Germinal center (tissue), 1 donor: ENCODE data around the gene KRTCAP3.
"Not testable (repeated sequence)": the region's sequence is repeated elsewhere in the genome, so short reads cannot be mapped to it uniquely, and the experiment has no call there.

Experiments
- DNase-seq: peaks from one replicate; pipeline ENCODE4 v3.0.0; 2012; ENCODE audit warnings: mixed read lengths, low spot score

The KRTCAP3 gene

GRCh38 chr2:27441958-27442919, at the start of gene KRTCAP3:
TSS of gene KRTCAP3 (plus strand) at chr2:27442381. CDS start at chr2:27442413, 32 bp downstream.
- DNase-seq: peak; percentile 87

- DNase-seq: no peak
Measured at GRCh38 chr2:27393225-27393624, 49.0 kb upstream of the KRTCAP3 start.

DNA sequence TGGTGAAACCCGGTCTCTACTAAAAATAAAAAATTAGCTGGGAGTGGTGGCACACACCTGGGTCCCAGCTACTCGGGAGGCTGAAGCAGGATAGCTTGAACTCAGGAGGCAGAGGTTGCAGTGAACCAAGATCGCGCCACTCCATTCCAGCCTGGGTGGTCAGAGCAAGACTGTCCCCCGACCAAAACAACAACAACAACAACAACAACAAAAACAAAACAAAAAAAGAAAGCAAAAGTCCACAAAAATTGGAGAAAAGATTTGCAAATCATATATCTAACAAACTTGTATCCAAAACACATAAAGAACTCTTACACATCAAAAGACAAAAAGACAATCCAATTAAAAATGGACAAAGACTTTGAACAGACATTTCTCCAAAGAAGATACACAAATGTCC, 43.2 kb upstream of the KRTCAP3 start:
- DNase-seq: no peak

DNA sequence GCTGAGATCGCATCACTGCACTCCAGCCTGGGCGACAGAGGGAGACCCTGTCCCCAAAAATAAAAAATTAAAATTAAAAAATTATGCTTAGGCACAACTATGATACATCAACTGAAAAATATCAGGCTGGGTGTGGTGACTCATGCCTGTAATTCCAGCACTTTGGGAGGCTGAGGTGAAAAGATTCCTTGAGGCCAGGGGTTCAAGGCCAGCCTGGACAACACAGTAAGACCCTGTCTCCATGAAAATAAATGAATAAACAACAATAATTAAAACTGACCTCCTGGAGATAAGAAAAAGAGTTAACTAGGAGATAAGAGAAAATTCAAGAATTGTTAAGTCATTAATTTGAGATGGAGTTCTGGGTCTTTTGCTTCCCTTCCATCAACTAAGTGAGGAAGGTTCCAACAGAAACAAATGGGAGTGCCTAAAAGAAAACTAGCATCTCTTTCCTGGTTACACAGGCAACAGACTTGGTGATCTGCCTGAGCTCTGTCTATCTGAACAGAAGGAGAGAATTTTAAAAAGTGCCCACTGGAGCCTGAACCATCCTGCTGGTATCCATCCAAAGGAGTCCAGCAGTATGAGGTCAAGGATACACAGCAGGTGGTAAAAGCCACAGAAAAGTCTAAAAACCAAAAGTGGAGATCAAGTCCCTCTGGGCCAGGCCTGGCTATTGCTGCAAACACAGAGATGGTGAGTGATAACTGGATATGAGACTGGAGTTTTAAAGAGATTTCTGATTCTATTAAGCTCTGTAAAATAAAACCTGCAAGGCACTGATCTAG, 41.6 kb upstream of the KRTCAP3 start:
- DNase-seq: no peak

GRCh38 chr2:27407798-27408491, 34.2 kb upstream of the KRTCAP3 start:
- DNase-seq: peak; percentile 33

DNA sequence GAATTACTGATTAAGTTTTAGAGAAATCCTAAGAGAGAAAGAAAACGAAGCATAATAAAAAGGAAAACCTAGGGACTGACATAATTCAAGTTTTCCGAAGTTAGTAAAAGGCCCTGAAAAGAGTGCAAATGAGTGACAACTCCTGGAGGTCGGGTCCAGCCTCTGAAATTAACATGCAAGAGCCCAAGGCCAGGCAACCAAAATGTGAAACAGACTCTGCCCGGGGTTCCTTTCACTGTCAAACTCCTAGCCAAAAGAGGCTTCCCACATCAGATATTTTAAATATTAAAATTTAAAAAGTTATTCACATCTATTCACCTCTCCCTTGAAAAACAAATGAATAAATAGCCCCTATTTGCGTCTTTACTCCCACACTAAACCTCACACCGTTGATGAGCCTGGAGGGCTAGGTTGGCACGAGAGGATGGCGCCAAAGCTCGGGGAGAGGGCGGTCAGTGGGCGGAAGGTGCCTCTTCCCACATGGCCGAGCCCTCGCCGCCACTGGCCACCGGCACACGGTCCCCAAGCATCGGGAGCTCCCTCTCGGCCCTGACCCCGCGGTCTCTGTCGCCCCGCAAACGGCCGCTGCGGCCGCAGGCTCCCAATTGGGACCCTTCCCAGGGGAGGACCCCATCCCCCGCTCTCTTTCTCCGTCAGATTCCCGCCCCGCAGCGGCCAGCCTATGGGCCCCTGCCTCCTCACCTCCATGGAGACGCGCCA, 33.4 kb upstream of the KRTCAP3 start:
- peak; percentile 19 for DNase-seq

- DNase-seq: peak; percentile 95
Measured at GRCh38 chr2:27409321-27410073, 32.7 kb upstream of the KRTCAP3 start, which contains the start of gene PPM1G. TSS of gene PPM1G (minus strand) at chr2:27409591. CDS start at chr2:27409422, 169 bp downstream.

- no peak for DNase-seq
Measured at GRCh38 chr2:27412419-27413152, 29.6 kb upstream of the KRTCAP3 start.

GRCh38 chr2:27416151-27416550, 26.0 kb upstream of the KRTCAP3 start:
- DNase-seq: no peak

- DNase-seq: no peak
Measured at GRCh38 chr2:27420996-27421395, 21.2 kb upstream of the KRTCAP3 start.

DNA sequence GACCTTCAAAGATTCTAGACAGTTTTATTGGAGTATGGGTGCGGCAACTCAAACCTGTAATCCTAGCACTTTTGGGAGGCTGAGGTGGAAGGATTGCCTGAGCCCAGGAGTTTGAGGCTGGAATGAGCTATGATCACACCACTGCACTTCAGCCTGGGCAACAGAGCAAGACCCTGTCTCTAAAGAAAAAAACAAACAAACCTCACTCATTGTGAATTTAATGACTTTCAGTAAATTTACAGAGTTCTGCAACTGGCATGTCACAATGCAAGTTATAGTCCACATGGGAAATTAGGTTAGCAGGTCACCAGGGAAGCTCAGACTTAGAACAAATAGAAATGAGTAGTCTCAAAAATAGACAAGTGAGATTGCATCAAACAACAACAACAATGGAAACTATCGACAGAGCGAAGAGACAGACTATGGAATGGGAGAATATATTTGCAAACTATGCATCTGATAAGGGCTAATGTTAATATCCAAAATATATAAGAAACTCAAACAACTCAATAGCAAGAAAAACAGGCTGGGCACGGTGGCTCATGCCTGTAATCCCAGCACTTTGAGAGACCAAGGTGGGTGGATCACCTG, 20.4 kb upstream of the KRTCAP3 start:
- no peak for DNase-seq

- DNase-seq: no peak
Measured at GRCh38 chr2:27422958-27423357, 19.2 kb upstream of the KRTCAP3 start.

DNA sequence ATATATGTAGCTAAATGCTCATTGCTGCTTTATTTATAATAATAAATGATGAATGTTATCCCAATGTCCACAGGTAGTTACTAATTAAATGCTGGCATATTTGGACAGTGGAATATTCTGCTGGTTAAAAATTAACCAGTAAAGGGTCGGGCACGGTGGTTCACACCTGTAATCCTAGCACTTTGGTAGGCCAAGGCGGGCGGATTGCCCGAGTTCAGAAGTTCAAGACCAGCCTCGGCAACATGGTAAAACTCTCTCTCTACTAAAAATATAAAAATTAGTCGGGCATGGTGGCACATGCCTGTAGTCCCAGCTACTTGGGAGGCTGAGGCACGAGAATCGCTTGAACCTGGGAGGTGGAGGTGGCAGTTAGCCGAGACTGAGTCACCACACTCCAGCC, 17.1 kb upstream of the KRTCAP3 start:
- DNase-seq: not testable (repeated sequence)

GRCh38 chr2:27427863-27428212, 14.3 kb upstream of the KRTCAP3 start:
- no peak for DNase-seq

- DNase-seq: peak; percentile 93
Measured at GRCh38 chr2:27428213-27428977, 13.8 kb upstream of the KRTCAP3 start, which contains the start of gene NRBP1. TSS of gene NRBP1 (plus strand) at chr2:27428631. CDS start at chr2:27433274, 4,643 bp downstream.

DNA sequence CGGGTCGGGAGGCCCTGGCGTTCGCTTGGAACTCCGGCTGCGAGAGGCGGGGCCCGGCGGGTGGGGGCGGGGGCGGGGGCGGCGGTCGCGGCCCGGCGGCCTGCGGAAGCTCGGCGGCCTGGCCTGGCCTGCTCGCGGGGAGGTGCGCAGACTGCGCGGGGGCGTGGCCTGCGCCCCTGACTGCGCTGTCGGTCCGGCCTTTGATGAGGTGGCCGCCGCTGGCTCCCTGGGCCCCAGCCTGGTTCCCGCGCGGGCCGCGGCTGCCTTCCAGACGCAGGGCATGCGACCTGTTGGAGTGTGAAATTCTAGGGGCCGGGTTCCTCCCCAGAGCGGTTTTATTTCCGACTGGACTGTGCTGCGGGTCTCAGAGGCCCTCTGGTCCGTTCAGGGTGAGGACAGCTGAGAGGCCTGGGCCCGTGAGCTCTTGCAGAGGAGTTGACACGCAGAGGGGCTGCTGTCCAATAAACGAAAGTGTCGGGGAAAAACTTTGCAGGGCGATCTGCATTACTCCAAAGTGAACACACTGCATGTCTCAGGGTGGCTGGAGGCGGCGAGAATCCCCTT, 13.1 kb upstream of the KRTCAP3 start:
- peak; percentile 86 for DNase-seq

- no peak for DNase-seq
Measured at GRCh38 chr2:27431395-27431794, 10.8 kb upstream of the KRTCAP3 start.

GRCh38 chr2:27435628-27436027, 6.6 kb upstream of the KRTCAP3 start:
- DNase-seq: no peak
